Eye (tissue), 1 donor: ENCODE measurements around the gene FAM170B.

Experiments used
- DNase-seq: peaks from one replicate; pipeline ENCODE4 v3.0.0-alpha.2; 2015

FAM170B gene

DNA sequence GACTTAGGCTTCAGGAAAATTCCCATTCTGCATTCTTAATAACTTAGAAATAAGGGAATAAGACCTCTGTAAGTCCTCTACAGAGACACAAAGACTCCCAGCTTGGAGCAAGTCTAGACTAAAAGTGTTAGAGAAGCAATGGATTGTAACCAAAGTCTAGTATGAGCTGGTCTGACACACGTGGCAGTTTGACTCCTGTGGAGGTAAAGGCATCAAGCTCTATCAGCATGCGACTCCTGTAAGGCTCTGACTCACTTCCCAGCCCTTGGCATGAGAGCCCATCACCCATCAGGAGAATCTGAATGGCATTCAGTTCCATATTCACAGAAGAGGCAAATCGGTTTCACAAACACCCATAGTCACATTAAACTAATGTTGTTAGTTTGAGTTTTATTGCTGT, 14.1 kb downstream of the FAM170B start:
- no peak for DNase-seq

DNA sequence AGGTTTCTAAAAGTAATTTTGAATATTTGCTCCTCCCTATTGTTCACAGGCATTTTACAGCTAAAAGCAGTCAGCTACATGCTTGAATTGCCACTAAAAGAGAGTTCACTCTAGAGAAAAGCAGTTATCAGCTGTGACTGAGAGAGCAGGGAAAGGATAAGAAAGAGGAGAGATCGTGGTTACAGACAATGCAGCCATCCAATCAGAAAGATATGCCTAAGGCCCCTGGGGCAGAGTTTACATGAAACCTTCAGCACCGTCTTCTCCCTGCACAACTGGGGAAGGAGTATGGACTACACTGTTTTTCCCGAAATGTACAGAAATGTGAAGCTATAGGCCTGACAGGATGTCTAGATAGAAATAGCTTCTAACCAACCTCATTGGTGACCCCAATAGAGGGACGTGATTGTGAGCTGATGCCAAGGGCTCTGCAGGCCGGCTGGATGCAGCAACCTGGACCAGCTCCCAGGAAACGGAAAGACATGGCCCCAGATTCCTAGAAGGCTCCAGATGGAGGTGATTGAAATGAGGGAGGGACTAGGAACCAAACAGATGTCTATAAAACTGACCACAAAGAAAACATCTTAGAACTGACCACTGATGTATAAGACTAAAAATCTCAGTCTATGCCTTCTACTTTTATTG, 15.3 kb downstream of the FAM170B start:
- peak; percentile 70 for DNase-seq

DNA sequence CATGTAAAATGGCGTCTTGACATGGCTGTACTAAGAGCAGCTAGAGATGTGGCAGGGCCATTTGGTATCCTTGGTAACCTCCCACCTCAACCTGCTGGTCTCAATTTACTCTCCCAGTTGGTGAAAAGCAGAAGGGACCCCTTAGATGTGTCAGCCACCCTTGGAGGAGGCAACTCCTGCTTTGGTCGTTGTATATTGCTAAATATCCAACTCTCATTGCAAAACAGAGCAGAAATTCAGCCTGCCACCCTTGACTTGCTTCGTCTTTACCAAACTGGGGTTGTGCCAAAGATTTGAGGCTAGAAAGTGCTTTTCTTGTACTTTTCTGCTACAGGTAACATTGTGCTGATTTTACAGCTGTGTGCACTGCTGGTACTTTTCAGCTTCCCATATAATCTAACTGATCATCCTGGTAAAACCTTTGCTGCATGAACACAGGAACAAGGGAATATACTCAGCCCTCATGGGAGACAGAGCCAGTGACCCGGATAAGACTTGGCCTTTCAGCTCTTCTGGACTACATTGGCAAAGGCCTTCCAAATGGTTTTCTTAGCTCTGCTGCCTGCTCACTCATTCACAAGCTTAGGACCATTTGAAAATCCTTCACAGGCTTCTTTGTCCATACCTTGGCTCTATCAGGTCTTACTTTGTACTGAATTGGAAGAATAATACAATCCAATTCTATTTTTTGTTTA, 16.3 kb downstream of the FAM170B start:
- DNase-seq, result peak; percentile 65

DNA sequence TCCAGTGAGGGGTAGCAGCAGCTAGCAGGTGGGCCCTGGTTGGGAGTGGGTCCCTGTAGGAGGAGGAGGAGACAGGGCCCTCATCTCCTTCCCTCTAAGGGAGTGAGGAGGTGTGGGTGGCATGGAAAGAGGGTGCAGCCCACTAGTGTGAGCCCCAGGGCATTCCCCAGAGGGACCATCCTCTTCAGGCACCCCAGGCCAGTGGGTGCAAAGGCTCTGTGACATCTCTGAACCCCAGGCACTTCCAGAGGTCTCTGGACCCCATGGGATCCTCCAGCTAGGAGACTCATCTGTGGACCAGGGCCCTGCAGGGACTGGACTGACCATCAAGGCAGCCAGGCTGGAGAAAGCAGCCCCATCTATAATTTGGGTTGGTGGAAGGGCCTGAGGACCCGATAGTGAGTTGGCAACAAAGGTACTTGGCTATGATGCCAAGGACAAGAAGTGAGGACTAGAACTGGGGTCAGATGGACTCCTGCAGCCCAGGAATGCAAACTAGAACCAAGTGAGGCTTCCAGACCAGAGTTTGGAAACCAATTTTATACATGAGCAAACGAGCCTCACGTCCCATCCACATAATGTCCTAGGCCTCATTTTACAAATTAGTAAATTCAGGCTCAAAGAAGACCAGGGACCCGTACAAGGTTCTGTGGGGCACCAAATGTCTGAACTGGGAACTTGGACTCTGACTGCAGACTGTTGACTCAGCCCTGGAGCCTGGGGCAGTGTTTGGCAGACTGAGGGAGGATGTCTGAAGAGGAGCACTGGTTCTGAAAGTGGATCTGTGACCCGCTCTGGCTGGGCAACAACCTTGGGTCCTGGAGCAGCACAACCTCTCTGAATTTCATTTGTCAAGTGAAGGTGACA, 17.1 kb downstream of the FAM170B start:
- DNase-seq, result no peak

DNA sequence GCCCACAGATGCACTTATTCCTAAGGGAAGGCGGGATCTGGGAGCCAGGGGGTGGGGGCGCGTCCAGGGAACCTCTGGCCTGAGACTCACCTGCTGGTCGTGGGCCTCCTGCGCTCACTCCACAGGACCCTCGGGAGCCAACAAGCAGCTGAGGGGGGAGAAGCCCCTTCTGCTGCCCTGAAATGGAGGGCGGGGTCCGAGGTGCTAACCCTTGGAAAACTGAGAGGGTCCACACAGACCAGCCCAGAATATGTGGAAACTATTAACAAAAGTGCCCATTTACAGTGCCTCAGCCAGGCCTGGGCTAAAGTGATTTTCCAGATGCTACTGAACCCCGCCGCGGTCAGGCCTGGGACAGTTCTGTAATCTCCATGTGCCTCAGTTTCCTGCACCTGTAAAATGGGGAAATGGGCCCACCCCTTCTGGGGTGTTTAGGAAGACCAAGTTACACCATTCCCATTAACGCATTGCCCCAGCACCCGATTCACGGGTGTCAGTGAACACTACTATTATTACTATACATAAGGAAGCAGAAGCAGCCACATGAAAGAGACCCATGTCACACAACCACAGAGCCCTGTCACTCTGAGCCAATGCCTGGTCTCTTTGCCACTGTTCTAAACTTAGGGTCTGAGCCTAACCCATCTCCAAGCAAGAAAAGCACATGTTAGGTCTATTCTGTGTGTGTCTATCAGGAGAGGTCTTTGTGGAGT, 17.9 kb downstream of the FAM170B start:
- no peak for DNase-seq

DNA sequence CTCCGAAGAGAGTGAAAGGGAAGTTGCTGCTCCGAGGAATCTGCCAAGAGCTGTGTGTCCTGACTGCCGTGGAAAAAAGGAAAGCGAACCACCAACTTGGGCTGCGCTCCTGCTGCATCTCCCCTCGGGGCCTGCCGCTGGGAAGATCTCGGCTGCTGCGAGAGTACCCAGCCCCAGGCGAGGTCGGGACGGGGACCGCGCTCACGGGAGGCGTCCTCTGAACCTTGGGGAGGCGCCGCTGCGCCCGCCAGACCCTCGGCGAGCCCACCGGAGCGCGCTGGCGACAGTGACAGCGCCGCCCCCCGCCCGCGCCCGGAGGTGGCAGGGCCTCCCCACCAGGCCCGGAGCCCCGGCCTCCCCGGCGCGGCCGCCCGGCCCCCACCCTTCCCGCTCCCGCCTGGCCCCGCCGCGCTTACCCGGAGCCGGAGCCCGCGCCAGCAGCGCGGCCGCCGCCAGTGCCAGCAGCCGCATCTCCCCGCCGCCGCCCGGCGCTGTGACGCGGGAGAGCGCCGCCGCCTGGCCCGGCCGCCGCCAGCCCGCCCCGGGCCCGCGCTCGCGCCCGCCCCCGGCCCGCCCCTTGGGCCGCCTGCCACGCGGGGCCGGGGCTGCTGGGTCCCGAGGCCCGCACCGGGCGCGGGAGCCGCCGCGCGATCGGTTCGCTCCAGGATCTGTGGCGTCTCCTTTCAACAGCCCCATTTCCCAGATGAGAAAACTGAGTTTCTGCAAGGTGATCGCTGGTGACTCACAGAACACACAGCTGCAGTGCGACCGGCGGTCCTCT, 18.6 kb downstream of the FAM170B start, which contains the start of gene VSTM4:
Gene VSTM4, minus strand, starts transcription at position 508 of the 781 bp plus-strand sequence. Its CDS starts 37 bp downstream, at position 471.
- DNase-seq, result peak; percentile 60

DNA sequence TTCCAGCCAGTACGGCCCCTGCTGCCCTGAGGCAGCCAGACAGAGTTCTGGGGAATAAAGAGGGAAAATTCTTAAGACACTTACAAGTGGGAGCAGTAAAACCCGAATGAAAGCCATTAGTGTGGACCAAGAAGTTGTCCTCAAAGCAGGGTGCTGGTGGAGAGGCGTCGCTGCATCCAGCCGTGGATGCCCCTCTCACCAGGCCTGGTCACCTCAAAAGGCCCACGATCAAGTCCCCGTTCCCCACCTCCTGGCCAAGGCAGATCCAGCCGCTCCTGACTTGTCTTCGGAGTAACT, 19.2 kb downstream of the FAM170B start:
- DNase-seq, result peak; percentile 78

DNA sequence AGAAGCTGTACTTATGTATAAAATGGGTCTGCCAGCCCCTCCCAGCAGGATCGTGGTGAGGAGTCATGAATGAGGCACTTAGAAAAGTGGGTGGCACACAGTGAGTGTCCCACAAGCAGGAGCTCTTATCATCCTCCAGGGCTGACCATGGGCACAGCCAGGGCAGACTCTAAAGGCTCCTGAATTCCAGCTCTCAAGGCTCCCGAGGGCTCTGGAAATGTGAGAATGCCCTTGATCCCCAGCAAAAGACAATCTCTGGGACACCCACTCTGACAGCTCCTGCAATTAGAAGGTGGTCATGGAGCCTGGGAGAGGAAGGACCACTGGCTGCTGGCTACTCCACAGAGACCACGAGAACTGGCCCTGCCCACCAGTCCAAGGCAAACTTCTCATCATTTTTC, 20.1 kb downstream of the FAM170B start:
- DNase-seq, result no peak

DNA sequence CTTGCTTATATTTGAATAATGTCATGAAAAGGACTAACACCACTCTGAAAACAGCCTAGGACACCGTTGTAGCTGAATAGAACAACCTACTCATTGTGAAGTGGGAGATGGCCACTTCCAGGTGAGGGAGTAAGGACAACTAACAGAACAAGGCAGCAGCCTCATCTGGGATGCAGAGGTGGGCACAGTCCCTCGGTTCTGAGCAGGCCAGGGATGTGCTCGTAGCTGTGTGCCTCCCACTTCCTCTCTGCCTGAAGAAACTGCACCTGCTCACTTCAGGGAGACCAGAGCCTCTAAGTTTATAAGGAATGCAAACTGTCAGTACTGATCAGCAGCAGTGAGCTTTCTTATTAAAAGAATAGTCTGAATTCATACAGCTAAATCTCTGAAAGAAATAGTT, 21.0 kb downstream of the FAM170B start:
- no peak for DNase-seq

DNA sequence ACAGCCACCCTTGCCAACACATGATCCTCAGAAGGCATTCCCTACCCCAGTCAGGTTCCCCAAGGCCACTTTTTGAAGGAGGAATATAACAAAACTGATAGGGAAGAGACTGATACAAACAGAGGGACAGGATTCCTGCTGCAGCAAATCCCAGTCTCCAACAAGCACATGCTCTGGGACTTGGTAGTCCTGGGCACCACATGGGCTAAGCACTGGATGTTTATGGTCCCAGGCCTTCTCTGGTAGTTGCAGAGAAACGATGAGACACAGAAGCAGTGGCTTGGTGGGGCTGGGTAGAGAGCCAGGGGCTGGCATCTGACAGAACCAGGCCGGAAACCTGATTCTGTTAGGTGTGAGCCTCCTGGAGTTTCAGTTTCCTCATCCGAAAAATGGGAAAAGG, 21.7 kb downstream of the FAM170B start:
- no peak for DNase-seq

DNA sequence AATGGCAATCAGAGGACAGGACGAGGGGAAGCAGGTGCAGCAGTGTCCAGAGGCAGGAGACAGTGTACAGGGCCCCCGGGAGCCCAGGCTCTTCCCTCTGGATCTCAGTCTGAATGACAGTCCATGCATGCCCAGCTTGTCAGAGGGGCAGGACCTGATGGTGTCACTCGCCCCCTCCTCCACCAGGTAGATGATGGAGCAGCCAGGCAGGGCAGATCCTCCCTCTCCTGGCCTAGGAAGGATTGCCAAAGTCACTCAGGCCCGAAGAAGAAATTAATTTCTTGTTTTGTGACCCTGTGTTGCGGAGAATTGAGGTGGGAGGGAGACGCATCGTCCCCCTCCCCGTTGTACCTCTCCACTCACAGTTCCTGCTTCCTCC, 22.5 kb downstream of the FAM170B start:
- no peak for DNase-seq

DNA sequence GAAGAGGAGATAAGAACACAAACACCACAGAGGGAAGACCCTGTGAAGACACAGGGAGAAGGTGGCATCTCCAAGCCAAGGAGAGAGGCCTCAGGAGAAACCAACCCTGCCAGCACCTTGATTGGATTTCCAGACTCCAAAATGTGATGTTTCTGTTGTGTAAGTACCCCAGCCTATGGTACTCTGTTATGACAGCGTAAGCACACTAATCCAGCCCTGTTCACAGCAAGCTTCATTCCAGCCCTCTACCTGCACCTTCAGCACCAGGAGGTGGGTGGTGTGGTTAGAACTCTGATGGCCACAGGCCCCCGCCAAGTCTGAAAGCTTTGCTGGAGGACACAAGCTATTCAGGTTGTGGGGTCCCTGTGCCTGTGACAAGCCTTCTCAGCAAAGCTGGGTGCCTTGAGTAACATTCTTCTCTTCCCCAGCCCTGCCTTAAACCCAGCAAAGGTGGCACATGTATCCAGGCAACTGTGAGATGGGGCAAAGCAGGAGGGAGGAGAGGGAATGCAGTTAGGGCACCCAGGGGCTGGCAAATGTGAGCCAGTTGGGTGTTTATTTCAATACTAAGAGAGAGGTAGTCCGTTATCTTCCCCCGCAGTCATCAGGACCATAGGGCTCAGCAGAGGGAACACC, 23.0 kb downstream of the FAM170B start:
- no peak for DNase-seq

DNA sequence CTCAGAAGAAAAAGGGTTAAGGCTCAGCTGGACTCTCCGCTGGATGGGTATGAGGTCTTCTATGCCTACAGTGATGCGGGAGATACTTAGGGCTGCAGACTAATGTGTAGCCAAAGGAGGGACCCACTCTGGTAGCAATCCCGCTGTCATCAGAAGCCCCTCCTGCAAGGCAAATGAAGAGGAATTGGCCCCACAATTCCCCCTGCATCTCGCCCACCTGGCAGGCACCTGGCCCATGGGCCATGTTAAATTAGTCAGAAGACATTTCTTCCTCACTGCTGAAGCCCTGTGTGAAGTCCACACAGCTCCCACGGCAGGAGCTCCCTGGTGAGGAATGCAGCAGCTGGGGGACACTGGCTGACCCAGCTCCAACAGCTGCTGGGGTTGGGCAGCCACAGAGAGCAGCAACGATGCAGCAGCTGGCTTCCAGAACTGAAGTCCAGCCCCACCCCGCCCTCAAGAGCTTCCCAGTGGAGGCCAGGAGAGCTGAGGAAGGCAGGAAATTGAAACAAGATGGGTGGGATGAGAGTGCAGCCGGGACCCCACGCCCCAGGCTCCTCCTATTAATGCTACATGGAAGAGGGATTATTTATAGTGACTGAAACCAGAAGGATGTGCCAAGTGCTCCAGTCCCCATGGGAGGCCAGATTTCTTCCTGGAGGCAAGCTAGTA, 24.0 kb downstream of the FAM170B start:
- DNase-seq, result peak; percentile 78

DNA sequence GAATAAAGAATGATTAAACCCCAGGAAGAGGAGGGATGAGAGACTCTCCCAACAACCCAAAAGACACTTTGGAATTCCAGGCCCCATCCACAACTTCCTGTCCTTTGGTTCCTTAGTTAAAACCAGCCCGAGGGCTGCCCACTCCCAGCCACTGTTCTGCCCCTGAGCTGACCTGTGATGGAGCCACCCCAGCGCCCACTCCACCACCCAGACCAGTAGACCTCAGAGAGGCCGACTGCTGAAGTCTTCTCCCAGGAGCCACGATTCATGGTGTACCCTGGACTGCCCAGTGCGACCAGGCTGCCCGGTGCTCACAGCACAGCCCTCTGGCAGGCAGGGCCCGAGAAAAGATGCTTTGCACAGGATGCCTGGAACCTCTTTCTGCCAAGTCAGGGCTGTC, 25.2 kb downstream of the FAM170B start:
- no peak for DNase-seq

DNA sequence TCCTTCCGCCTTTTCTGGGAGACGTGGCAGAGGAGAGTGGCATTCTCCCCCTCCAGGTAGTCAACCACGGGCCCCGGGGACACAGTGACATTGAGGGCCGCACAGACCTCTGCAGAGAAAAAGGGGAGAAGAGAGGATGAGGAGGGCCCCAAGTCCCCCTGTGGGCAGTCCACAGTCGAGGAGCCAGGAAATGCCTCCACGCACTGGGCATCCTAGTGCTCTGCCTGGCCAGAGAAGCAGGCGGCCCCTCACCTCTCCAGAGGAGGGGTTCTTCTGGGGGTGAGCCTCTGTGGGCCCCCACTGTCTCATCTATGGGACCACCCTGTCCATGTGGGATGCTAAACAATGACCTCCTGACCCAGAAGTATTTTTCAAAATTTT, 25.9 kb downstream of the FAM170B start:
- no peak for DNase-seq

DNA sequence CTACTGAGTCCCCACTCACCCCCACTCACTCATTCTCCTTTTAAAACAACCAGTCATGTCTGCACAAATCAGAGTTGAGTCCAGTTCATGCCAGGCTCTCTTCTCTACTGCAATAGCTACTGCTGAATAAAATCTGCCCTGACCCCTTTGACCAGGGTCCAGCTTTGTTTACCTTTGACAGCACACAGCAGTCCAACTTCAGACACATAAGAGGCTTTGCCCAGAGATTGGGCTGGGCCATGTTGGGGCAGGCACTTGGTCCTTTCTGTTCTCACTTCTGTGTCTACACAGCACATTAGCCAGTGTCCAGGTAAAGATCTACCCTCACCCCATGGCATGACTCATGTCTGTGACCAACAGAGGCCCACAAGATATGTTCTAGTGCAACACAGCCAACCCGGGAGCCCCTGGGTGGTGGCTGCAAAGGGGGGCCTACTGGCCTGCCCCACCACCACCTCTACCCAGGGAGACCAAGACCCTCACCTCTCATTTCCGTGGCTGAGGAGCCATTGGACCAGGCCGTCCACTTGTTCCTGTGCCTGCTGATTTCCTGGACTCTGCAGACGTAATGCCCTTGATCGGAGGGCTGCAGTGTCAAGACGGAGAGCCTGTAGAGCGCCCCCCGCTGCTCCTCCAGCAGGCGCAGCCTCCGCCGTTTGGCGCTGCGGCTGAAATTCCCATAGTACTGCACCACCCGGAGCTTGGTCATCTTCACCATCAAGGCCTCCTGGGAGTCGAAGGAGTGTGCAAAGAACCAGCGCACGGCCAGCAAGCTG, 26.5 kb downstream of the FAM170B start:
- DNase-seq, result no peak

DNA sequence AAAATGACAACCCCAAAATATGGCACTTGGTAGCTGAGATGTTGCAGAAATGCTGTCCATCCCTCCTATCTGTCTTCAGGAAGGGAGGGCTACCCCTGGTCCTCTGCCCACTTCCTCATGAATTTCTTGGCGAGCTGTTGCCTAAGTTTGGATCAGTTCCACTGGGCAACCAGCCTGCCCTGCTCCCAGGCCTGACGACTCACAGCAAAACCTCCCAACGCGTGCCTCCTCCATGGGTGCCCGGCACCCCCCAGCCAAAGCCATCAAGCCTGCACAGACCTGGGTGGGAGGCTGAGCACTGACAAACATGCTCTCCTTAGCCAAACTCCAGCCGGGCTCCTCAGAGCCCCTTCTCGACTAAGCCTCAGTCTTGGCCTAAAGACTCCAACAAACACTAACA, 27.4 kb downstream of the FAM170B start:
- DNase-seq, result no peak

DNA sequence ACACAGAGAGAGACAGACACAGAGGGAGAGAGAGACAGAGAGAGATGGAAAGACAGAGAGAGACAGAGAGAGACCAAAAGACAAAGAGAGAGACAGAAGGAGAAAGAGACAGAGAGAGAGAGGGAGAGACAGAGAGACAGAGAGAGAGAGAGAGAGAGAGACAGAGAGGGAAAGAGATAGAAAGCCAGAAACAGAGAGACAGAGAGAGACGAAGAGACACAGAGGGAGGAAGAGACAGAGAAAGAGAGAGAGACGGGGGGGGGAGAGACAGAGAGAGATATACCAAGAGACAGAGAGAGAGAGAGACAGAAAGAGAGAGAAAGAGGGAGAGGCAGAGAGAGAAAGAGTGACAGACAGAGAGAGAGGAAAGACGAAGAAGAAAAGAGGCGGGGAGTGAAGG, 28.7 kb downstream of the FAM170B start:
- no peak for DNase-seq

DNA sequence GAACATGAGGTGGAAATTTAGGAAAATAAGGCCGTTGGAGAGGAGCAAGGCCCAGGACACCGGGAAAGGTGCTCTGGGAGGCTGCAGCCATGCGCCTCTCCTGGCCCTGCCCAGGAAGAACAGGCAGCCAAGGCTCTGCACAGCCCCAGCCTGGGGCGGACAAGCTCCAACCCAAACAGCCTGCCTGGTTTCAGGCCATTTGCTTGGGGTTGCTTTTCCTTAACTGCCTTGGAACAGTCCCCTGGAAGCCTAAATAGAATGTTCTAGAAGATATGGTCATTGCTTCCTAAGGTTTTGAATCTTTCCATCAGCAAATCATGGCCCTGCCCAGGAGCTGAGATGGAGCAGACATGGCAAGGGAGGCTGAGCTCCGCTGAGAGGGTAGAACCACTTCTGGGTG, 29.5 kb downstream of the FAM170B start:
- no peak for DNase-seq

DNA sequence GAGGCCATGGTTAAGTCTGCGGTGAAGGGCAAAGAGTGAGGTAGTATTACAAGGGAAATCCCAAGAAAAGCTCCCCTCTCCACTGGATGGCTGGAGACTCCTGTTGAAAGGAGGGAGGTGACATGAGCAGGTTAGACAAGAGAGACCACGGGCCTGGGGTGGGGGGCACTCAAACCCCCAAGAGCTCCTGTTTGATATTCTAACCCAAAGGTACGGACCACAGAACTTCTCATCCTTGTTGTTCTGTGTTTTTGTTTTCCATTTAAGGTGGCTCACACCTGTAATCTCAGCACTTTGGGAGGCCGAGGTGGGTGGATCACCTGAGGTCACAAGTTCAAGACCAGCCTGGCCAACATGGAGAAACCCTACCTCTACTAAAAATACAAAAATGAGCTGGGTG, 30.1 kb downstream of the FAM170B start:
- DNase-seq, result no peak

DNA sequence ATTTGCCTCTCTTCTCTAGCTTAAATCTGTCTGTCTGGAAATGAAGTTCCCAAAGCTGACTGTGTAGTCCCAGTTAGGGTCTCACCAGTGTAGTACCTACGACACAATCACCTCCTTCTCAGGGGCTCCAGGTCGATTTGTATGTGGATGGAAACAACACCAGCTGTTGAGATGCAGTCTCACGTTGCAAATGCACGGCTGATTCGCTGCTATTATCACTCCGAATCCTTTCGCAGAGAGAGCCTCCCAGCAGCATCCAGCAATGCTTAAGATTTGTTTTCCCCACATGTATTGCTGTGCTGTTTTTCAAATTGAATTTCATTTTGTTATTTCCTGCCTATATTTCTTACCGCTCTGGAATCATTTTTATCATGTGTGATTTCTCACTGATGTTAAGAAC, 34.8 kb downstream of the FAM170B start:
- DNase-seq, result no peak
